ENCODE measurements around the gene HNRNPM.
"Not testable (repeated sequence)": the region's sequence is repeated elsewhere in the genome, so short reads cannot be mapped to it uniquely, and the experiment has no call there.

Gene HNRNPM

GRCh38 chr19:8513687-8514504 is 69.1 kb downstream of the HNRNPM start, which contains the start of gene ZNF414:
ZNF414 (minus strand) TSS chr19:8514167; CDS start chr19:8514046, 121 bp downstream.
- Histone ChIP-seq H3K27me3 (replicated peaks; ENCODE audit: insufficient read depth, low read length) (peaks cover 29% of the 10 kb centered on the region), H3K4me3 (ENCODE audit: low read length) (peak within 1 kb of the TSS; percentile 69), H3K9ac (ENCODE audit: low read length) (peak within 1 kb of the TSS; percentile 93), H3K27ac (ENCODE audit: low read length) (peak within 1 kb of the TSS; percentile 81), H3K9me3 (replicated peaks; ENCODE audit: insufficient read depth, low read length) (no peaks in the 10 kb centered on the region), H2AFZ (ENCODE audit: low read length) (peak within 1 kb of the TSS; percentile 65), H3K79me2 (ENCODE audit: low read length) (no peaks in the 10 kb centered on the region), H4K20me1 (ENCODE audit: insufficient read depth, low read length) (no peaks in the 10 kb centered on the region), H3K4me2 (ENCODE audit: low read depth, low read length) (peak within 1 kb of the TSS; percentile 49; the same call in 1 of the 2 replicates), H3K4me1 (ENCODE audit: low read length) (no peaks in the 10 kb centered on the region), H3F3A (ENCODE audit: insufficient read depth, low read length) (no peaks in the 10 kb centered on the region), H3K36me3 (replicated peaks; ENCODE audit: insufficient read depth, low read length) (no peaks in the 10 kb centered on the region), H3K9me2 (replicated peaks; ENCODE audit: insufficient read depth, low read length) (no peaks in the 10 kb centered on the region)
- peak; percentile 93 for DNase-seq
- TF ChIP-seq EZH2phosphoT487 (IDR thresholded peaks at IDR 0.05; ENCODE audit: low read length) (no peak), EZH2 (optimal IDR thresholded peaks at IDR 0.05; ENCODE audit: low read depth, low read length) (no peak), CTCF (IDR thresholded peaks at IDR 0.05; ENCODE audit: low read length) (no peak)

DNA sequence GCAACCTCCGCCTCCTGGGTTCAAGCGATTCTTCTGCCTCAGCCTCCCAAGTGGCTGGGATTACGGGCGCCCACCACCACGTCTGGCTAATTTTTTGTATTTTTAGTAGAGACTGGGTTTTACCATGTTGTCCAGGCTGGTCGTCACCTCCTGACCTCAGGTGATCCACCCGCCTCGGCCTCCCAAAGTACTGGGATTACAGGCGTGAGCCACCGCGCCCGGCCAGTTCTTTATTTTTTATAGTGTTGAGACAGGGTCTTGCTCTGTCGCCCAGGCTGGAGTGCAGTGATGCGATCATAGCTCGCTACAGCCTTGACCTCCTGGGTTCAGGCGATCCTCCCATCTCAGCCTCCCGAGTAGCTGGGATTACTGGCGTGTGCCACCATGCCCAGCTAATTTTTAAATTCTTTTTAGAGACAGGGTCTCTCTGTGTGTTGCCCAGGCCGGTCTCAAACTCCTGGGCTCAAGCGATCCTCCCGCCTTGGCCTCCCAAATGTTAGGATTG is 69.8 kb downstream of the HNRNPM start:
- Histone ChIP-seq H2AFZ (ENCODE audit: low read length) (peak overlapping the region; percentile 65), H3K9ac (ENCODE audit: low read length) (peak overlapping the region; percentile 93; the same call in 1 of the 2 replicates), H3K27me3 (replicated peaks; ENCODE audit: insufficient read depth, low read length) (peaks cover 36% of the 10 kb centered on the region), H3K4me3 (ENCODE audit: low read length) (peak overlapping the region; percentile 69), H3K27ac (ENCODE audit: low read length) (peak overlapping the region; percentile 81; the same call in 1 of the 2 replicates), H3K4me2 (ENCODE audit: low read depth, low read length) (peak overlapping the region; percentile 49; the same call in 1 of the 2 replicates)
- H3K4me1 ChIP-seq (ENCODE audit: low read length); H3F3A ChIP-seq (ENCODE audit: insufficient read depth, low read length); H3K79me2 ChIP-seq (ENCODE audit: low read length); DNase-seq; H4K20me1 ChIP-seq (ENCODE audit: insufficient read depth, low read length); H3K9me3 ChIP-seq (replicated peaks; ENCODE audit: insufficient read depth, low read length); H3K9me2 ChIP-seq (replicated peaks; ENCODE audit: insufficient read depth, low read length); H3K36me3 ChIP-seq (replicated peaks; ENCODE audit: insufficient read depth, low read length): not testable (repeated sequence)

DNA sequence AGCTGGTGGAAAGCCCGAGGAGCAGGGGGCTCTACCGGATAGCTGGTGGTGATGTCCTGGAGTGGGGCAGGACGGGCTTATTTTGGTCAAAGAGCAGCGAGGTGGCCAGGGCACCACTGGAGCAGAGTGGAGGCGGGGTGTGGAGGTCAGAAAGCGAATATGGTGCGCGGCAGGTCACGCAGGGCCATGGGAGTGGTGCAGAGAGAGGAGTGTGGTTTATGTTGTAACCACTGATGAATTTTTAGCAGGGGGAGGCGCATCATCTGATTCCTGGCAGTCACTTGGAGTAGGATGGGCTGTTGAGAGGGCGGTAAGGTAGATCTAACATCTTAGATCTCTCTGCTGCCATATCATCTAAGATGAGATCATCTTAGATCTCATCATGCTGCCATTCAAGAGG is 70.5 kb downstream of the HNRNPM start:
- H4K20me1 ChIP-seq (ENCODE audit: insufficient read depth, low read length), result no peaks in the 10 kb centered on the region
- H3K27me3 ChIP-seq (replicated peaks; ENCODE audit: insufficient read depth, low read length), result peaks cover 43% of the 10 kb centered on the region
- no peaks in the 10 kb centered on the region for H3K79me2 ChIP-seq (ENCODE audit: low read length)
- DNase-seq, result no peak
- no peaks in the 10 kb centered on the region for H3K36me3 ChIP-seq (replicated peaks; ENCODE audit: insufficient read depth, low read length)
- H2AFZ ChIP-seq (ENCODE audit: low read length), result no peak overlapping the region
- no peaks in the 10 kb centered on the region for H3K4me1 ChIP-seq (ENCODE audit: low read length)
- no peaks in the 10 kb centered on the region for H3F3A ChIP-seq (ENCODE audit: insufficient read depth, low read length)
- no peak overlapping the region for H3K9ac ChIP-seq (ENCODE audit: low read length)
- no peaks in the 10 kb centered on the region for H3K9me2 ChIP-seq (replicated peaks; ENCODE audit: insufficient read depth, low read length)
- no peak overlapping the region for H3K27ac ChIP-seq (ENCODE audit: low read length)
- no peak overlapping the region for H3K4me3 ChIP-seq (ENCODE audit: low read length)
- H3K9me3 ChIP-seq (replicated peaks; ENCODE audit: insufficient read depth, low read length), result no peaks in the 10 kb centered on the region
- no peak overlapping the region for H3K4me2 ChIP-seq (ENCODE audit: low read depth, low read length)
- TF ChIP-seq EZH2phosphoT487 (IDR thresholded peaks at IDR 0.05; ENCODE audit: low read length), result no peak

DNA sequence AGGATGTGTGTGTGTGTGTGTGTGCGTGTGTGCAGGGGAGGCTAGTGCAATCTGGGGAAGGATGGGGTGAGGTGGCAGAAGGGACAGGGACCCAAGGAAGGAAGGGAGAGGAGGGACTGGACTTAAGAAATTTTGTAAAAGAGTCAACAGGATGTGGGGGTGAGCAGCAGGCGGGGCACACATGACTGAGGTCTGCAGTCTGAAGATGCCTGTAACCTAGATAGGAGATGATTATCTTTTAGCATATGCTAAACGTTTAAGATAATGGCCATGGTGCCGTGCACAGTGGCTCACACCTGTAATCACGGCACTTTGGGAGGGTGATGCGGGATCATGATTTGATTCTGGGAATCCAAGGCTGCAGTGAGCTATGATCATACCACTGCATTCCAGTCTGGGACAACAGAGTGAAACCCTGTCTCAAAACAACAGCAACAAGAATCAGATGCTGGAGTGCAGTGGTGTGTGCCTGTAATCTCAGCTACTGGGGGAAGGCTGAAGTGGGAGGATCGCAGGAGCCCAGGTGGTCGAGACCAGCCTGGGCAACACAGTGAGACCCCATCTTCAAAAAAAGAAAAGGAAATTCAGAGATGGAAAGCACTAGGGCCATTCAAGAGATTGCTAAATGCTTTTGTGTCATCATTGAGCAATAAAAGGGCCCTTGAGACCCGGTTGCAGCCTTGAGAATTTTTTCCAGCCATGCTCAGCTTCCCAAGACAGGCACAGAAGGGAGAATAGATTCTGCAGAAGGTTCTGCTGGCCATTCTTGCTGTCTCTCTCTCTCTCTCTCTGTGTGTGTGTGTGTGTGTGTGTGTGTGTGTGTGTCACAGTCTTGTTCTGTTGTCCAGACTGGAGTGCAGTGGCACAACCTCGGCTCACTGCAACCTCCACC is 73.0 kb downstream of the HNRNPM start:
- DNase-seq, result no peak
- H3F3A ChIP-seq (ENCODE audit: insufficient read depth, low read length), result no peaks in the 10 kb centered on the region
- H3K4me2 ChIP-seq (ENCODE audit: low read depth, low read length), result no peak overlapping the region
- no peak overlapping the region for H3K9ac ChIP-seq (ENCODE audit: low read length)
- no peaks in the 10 kb centered on the region for H3K4me1 ChIP-seq (ENCODE audit: low read length)
- no peaks in the 10 kb centered on the region for H3K9me3 ChIP-seq (replicated peaks; ENCODE audit: insufficient read depth, low read length)
- no peak overlapping the region for H3K27ac ChIP-seq (ENCODE audit: low read length)
- no peaks in the 10 kb centered on the region for H3K9me2 ChIP-seq (replicated peaks; ENCODE audit: insufficient read depth, low read length)
- H3K4me3 ChIP-seq (ENCODE audit: low read length), result no peak overlapping the region
- H2AFZ ChIP-seq (ENCODE audit: low read length), result no peak overlapping the region
- no peaks in the 10 kb centered on the region for H3K79me2 ChIP-seq (ENCODE audit: low read length)
- TF ChIP-seq CTCF (IDR thresholded peaks at IDR 0.05; ENCODE audit: low read length) (no peak), EZH2 (optimal IDR thresholded peaks at IDR 0.05; ENCODE audit: low read depth, low read length) (no peak), EZH2phosphoT487 (IDR thresholded peaks at IDR 0.05; ENCODE audit: low read length) (no peak)
- peaks cover 59% of the 10 kb centered on the region for H3K27me3 ChIP-seq (replicated peaks; ENCODE audit: insufficient read depth, low read length)
- no peaks in the 10 kb centered on the region for H4K20me1 ChIP-seq (ENCODE audit: insufficient read depth, low read length)
- no peaks in the 10 kb centered on the region for H3K36me3 ChIP-seq (replicated peaks; ENCODE audit: insufficient read depth, low read length)
